AG10803 (cell line): ENCODE results near the gene RLF.

Experiments
- DNase-seq: peaks from one replicate; pipeline ENCODE4 v3.0.0; 2010; ENCODE audit warnings: low read depth
- H3K4me3 ChIP-seq: 2 replicates; pipeline ENCODE4 v1.5.1; 2011; ENCODE audit warnings: mild to moderate bottlenecking, low read length, control low read depth
- TF ChIP-seq, protein P1 (sequence below): conservative IDR thresholded peaks from 2 replicates; pipeline ENCODE4 v1.5.1; 2011; ENCODE audit warnings: mild to moderate bottlenecking, low read length, control low read depth, inconsistent platforms

Gene RLF

GRCh38 chr1:40155135-40155534 lies 6.1 kb upstream of the RLF start:
- no peak for DNase-seq
- no peak overlapping the region for H3K4me3 ChIP-seq
- TF ChIP-seq, protein P1, sequence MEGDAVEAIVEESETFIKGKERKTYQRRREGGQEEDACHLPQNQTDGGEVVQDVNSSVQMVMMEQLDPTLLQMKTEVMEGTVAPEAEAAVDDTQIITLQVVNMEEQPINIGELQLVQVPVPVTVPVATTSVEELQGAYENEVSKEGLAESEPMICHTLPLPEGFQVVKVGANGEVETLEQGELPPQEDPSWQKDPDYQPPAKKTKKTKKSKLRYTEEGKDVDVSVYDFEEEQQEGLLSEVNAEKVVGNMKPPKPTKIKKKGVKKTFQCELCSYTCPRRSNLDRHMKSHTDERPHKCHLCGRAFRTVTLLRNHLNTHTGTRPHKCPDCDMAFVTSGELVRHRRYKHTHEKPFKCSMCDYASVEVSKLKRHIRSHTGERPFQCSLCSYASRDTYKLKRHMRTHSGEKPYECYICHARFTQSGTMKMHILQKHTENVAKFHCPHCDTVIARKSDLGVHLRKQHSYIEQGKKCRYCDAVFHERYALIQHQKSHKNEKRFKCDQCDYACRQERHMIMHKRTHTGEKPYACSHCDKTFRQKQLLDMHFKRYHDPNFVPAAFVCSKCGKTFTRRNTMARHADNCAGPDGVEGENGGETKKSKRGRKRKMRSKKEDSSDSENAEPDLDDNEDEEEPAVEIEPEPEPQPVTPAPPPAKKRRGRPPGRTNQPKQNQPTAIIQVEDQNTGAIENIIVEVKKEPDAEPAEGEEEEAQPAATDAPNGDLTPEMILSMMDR, result no peak

DNA sequence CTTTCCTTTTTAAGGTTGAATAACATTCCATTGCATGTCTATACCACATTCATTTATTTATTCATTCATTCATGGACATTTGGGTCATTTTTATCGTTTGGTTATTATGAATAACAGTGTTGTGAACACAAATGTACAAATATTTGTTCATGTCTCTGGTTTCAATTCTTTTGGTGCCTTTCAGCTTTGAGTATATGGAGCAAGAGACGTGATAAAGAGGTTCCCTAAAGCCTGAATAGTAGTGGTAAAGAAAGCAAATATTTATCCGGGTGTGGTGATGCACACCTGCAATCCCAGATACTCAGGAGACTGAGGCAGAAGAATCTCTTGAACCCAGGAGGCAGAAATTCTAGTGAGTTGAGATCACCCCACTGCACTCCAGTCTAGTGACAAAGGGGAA lies 5.3 kb upstream of the RLF start:
- DNase-seq, result no peak
- TF ChIP-seq, protein P1, result no peak
- H3K4me3 ChIP-seq, result no peak overlapping the region

DNA sequence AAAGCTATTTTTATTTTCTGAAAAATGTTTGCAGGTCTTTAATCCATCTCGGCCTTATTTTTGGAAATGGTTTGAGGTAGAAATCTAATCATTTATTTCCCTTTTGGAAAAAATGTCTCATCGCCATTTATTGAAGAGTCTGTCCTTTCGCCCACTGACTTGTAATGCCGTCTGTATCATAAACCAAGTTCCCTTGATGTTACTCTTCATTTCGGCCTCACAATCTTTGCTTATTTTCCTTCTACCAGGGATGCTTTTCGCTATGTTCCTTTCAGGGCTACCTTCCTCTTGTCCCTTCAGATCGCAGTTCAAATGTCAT lies 422 bp upstream of the RLF start:
- DNase-seq, result no peak
- H3K4me3 ChIP-seq, result peak overlapping the region; percentile 94
- TF ChIP-seq, protein P1, result no peak

DNA sequence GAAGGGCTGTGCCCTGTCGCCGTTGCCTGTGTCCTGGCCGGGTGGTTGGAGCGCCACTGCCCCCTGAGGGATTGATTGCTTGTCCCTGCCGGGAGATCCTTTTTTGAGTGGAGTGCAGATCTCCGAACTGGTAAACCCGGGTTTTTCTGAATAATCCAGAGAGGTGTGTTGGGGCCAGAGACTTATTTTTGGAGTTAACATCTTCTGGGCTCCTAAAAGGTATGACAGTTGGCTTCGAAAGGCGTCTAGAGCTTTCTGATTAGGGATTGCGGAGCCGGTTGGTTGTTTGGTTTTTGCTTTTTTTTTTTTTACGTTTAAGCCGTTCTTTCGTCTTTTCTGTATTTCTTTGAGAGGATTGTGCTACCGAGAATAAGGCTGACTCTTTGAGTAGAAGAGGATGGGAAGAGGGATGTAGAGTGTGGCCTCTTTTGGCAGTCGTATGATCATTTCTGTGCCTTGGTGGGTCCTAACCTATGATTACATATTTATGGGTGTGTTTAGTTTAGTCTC lies 756 bp downstream of the RLF start:
- peak overlapping the region; percentile 94 for H3K4me3 ChIP-seq
- TF ChIP-seq, protein P1, result no peak
- no peak for DNase-seq

DNA sequence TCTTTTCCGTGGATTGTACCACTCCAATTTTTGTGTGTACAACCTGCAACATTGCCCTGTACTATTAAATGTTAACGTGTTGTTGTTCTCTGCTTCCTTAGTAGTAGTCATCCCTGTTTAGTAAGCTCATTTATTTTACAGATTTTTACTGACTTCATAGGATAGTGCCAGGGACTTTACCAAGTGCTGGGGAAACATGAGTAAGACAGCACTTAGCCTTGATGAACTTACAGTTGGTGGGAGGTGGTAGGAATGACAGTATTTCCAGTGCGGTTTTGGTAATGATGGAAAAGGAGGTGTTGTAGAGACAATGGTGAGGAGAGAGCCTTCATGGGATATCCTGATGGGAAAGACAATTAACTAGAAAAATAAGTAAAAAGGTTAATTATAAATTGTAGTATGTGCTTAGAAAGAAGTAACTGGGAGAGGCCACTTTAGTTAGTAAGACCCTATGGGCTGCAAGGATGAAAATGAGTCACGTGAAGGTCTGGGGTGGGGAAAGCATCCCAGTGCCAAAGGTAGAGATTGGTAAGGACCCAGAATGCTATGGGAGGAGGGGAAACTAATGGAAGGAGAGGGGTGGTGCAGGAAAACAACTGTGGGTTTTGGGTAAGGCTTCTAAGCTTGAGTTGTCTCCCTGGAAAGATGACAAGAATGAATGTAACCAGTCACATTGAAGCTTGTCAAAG lies 1.7 kb downstream of the RLF start:
- peak overlapping the region; percentile 94 for H3K4me3 ChIP-seq
- TF ChIP-seq, protein P1, result no peak
- peak; percentile 29 for DNase-seq

DNA sequence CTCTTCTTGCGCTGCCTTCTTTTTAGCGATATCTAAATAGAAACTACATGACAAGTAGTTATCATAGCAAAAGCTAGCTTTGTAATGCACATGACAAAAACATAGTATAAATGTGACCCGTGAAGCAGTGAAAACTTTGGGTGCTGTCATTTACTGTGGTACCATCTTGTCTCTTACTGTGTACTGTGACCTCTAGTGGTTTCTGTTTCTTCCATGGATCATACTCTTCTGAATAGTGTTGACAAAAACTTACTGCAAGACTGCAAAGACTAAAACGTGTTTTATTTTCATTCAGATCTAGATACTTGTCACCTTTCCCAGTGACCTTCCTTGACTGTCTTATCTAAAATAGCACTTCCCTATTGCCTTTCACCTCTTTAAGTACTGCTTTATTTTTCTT lies 6.1 kb downstream of the RLF start:
- no peak for DNase-seq
- TF ChIP-seq, protein P1, result no peak

DNA sequence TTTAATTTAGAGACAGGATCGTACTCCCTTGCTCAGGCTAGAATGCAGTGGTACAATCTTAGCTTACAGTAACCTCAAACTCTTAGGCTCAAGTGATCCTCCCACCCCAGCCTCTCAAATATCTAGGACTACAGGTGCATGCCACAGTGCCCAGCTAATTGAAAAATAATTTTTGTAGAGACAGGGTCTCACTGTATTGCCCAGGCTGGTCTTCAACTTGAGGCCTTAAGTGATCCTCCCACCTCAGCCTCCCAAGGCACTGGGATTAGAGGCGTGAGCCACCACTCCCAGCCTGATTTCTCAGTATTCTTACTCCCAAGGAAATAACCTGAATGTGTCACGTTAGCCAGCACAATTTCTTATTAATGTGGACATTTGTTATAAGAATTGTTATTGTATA lies 9.8 kb downstream of the RLF start:
- DNase-seq, result no peak
- TF ChIP-seq, protein P1, result no peak
- no peak overlapping the region for H3K4me3 ChIP-seq

More for the DNA sequence above, 6.1 kb downstream of the RLF start:
- H3K4me3 ChIP-seq, result no peak overlapping the region
